BJ (cell line): ENCODE results near the gene PRKG1. TPM values are rescaled to one million over a fixed set of nuclear protein-coding genes. Genes with fewer than 3 reads are reported as not detected.

Experiments used
- CTCF ChIA-PET: fragments of 350-600 bp; formaldehyde crosslinking; extraction: SDS; loops from one replicate; lab custom pipeline; 2021; ENCODE audit warnings: antibody characterized with exemption, inconsistent platforms; lab: Yijun Ruan, JAX
- POLR2A ChIA-PET: fragments of 300-600 bp; sonication (Branson Sonifier 250); formaldehyde crosslinking; extraction: SDS; loops from one replicate; lab custom pipeline; 2021; ENCODE audit warnings: antibody characterized with exemption; lab: Charles Lee
- DNase-seq: peaks from one replicate; pipeline ENCODE4 v3.0.0-alpha.2; 2011; ENCODE audit warnings: low read depth
- H3K27me3 ChIP-seq: 2 replicates; pipeline ENCODE4 v1.6.0; 2011; ENCODE audit warnings: low read length; ENCODE audit not compliant: control insufficient read depth, insufficient read depth
- H3K36me3 ChIP-seq: 2 replicates; pipeline ENCODE4 v1.5.1; 2011; ENCODE audit warnings: low read length; ENCODE audit not compliant: control insufficient read depth, insufficient read depth
- H3K4me3 ChIP-seq: 2 replicates; pipeline ENCODE4 v1.5.1; 2011; ENCODE audit warnings: low read depth, mild to moderate bottlenecking, control low read depth, low read length
- CTCF ChIP-seq: IDR thresholded peaks from 2 replicates; pipeline ENCODE4 v1.5.1; 2011; ENCODE audit warnings: low read depth, mild to moderate bottlenecking, control low read depth, inconsistent platforms, low read length, moderate library complexity; ENCODE audit not compliant: insufficient read depth
- polyA plus RNA-seq: library from polyadenylated mRNA; depleted of rRNA; stranded (reverse); fragments of >200 nt; gene quantifications from 2 replicates; pipeline ENCODE4 v1.2.3, GENCODE V29; 2011

PRKG1 gene
- polyA plus RNA-seq, 1 experiment = 9.7 TPM

- no peak for TF ChIP-seq CTCF
- POLR2A ChIA-PET = no interaction called here
- DNase-seq = no peak
- Histone ChIP-seq H3K36me3 (no peaks in the 10 kb centered on the region), H3K27me3 (no peaks in the 10 kb centered on the region), H3K4me3 (no peak overlapping the region)
- CTCF ChIA-PET = no interaction called here
Observed at GRCh38 chr10:51468424-51468823, 394.1 kb downstream of the PRKG1 start.

GRCh38 chr10:51469686-51470085 is 395.4 kb downstream of the PRKG1 start:
- CTCF ChIA-PET = no interaction called here

GRCh38 chr10:51471271-51471670 is 397.0 kb downstream of the PRKG1 start:
- TF ChIP-seq CTCF = no peak
- Histone ChIP-seq H3K27me3 (no peaks in the 10 kb centered on the region), H3K36me3 (no peaks in the 10 kb centered on the region), H3K4me3 (no peak overlapping the region)
- no peak for DNase-seq
- ChIA-PET POLR2A (interaction anchor here (0.7 kb wide), 1 partner anchor 170 kb away, joined by 4 read pairs; no protein-coding TSS in a partner anchor), CTCF (no interaction called here)

More at GRCh38 chr10:51469686-51470085, 395.4 kb downstream of the PRKG1 start:
- no peak for DNase-seq
- H3K36me3 ChIP-seq = no peaks in the 10 kb centered on the region
- H3K27me3 ChIP-seq = no peaks in the 10 kb centered on the region
- POLR2A ChIA-PET = no interaction called here
- no peak for TF ChIP-seq CTCF
- no peak overlapping the region for H3K4me3 ChIP-seq

GRCh38 chr10:51472154-51472553 is 397.9 kb downstream of the PRKG1 start:
- ChIA-PET POLR2A (no interaction called here), CTCF (no interaction called here)
- TF ChIP-seq CTCF = no peak
- H3K27me3 ChIP-seq = no peaks in the 10 kb centered on the region
- no peak overlapping the region for H3K4me3 ChIP-seq
- H3K36me3 ChIP-seq = no peaks in the 10 kb centered on the region
- no peak for DNase-seq

- H3K4me3 ChIP-seq = no peak overlapping the region
- no peak for DNase-seq
- CTCF ChIA-PET = interaction anchor here (0.6 to 1.2 kb wide), 2 partner anchors 9 to 33 kb away, joined by 3 to 4 read pairs; no protein-coding TSS in a partner anchor
- POLR2A ChIA-PET = no interaction called here
- no peaks in the 10 kb centered on the region for H3K36me3 ChIP-seq
- TF ChIP-seq CTCF = no peak
- H3K27me3 ChIP-seq = no peaks in the 10 kb centered on the region
Observed at GRCh38 chr10:51479711-51480110, 405.4 kb downstream of the PRKG1 start.
